ENCODE results near the gene KRABD2.

KRABD2 gene

DNA sequence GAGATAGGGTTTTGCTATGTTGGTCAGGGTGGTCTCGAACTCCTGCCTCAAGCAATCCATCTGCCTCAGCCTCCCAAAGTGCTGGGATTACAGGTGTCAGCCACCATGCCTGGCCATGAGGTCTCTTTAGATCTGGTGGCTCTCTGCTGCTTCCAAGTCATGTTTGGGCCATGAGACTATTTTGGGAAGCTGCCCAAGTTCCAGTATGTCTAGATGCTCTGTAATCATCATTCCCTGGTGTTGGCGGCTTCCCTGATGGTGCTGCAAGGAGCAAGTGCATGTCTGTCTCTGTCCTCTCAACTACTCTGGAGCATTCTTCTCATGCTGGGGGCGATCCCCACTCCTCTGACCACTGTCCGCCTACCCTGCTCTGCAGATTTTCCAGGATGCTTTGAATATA, 43.2 kb downstream of the KRABD2 start:
- FAIRE-seq (no peak), DNase-seq (ENCODE audit: low read depth, low spot score) (no peak)
- Histone ChIP-seq H2AFZ (ENCODE audit: control insufficient read depth, low read length) (no peak overlapping the region), H3K27me3 (ENCODE audit: control insufficient read depth, extremely low read depth, insufficient read depth, low read length) (peaks cover under 1% of the 10 kb centered on the region), H3K79me2 (ENCODE audit: control insufficient read depth, insufficient read depth, low read length) (no peaks in the 10 kb centered on the region), H3K9me1 (ENCODE audit: control insufficient read depth, extremely low read depth, insufficient read depth, low read length) (no peaks in the 10 kb centered on the region), H3K36me3 (ENCODE audit: control insufficient read depth in 2 of 2, extremely low read depth in 1 of 2, insufficient read depth in 2 of 2, low read length in 2 of 2) (no peaks in the 10 kb centered on the region), H3K9ac (ENCODE audit: control insufficient read depth, extremely low read depth, insufficient read depth, low read length) (no peak overlapping the region), H3K4me3 (ENCODE audit: control insufficient read depth in 2 of 3, extremely low read depth in 1 of 3, insufficient read depth in 2 of 3, low read depth in 1 of 3, low read length in 3 of 3) (no peak overlapping the region), H3K9me3 (ENCODE audit: control insufficient read depth, low read depth, low read length) (no peaks in the 10 kb centered on the region), H3K4me2 (ENCODE audit: control insufficient read depth, extremely low read depth, insufficient read depth, low read depth, low read length) (no peak overlapping the region), H3K4me1 (ENCODE audit: control insufficient read depth, extremely low read depth, insufficient read depth, low read length) (no peaks in the 10 kb centered on the region), H4K20me1 (ENCODE audit: control insufficient read depth, extremely low read depth, insufficient read depth, low read length) (no peaks in the 10 kb centered on the region), H3K27ac (ENCODE audit: control insufficient read depth, insufficient read depth, low read length) (no peak overlapping the region)
- no peak for TF ChIP-seq EZH2 (IDR thresholded peaks at IDR 0.05; ENCODE audit: low read length)
- TF ChIP-seq, protein P1, sequence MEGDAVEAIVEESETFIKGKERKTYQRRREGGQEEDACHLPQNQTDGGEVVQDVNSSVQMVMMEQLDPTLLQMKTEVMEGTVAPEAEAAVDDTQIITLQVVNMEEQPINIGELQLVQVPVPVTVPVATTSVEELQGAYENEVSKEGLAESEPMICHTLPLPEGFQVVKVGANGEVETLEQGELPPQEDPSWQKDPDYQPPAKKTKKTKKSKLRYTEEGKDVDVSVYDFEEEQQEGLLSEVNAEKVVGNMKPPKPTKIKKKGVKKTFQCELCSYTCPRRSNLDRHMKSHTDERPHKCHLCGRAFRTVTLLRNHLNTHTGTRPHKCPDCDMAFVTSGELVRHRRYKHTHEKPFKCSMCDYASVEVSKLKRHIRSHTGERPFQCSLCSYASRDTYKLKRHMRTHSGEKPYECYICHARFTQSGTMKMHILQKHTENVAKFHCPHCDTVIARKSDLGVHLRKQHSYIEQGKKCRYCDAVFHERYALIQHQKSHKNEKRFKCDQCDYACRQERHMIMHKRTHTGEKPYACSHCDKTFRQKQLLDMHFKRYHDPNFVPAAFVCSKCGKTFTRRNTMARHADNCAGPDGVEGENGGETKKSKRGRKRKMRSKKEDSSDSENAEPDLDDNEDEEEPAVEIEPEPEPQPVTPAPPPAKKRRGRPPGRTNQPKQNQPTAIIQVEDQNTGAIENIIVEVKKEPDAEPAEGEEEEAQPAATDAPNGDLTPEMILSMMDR (optimal IDR thresholded peaks at IDR 0.05 in 1 of 3, IDR thresholded peaks at IDR 0.05 in 1 of 3, conservative IDR thresholded peaks at IDR 0.05 in 1 of 3; ENCODE audit: extremely low read depth in 1 of 3, insufficient read depth in 2 of 3, low read length in 3 of 3), result no peak
- dilution Hi-C loops (cut with MboI; ENCODE audit: extremely low pct_ligation_motif_present, low sequenced_read_pairs), result no loop called here

DNA sequence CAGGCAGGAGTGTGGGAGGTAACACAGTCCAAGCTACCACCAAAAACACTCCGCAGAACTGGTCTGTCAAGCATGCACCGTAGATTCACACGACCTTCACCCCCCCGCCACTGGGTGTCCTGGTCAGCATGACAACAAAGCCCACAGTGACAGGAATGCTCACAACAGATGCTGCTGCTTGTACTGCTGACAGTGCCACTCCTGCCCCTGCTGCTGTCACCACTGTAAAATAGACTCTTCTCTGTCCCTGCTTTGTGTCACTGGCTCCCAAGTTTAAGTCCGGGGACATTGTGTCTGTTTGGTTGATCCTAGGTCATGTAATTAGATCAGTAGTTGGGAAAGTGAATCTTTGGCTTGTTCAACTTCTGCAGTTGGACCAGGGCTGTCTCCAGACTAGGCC, 43.8 kb downstream of the KRABD2 start:
- Histone ChIP-seq H3K27me3 (ENCODE audit: control insufficient read depth, extremely low read depth, insufficient read depth, low read length) (peaks cover 6% of the 10 kb centered on the region), H4K20me1 (ENCODE audit: control insufficient read depth, extremely low read depth, insufficient read depth, low read length) (no peaks in the 10 kb centered on the region), H2AFZ (ENCODE audit: control insufficient read depth, low read length) (no peak overlapping the region), H3K79me2 (ENCODE audit: control insufficient read depth, insufficient read depth, low read length) (no peaks in the 10 kb centered on the region), H3K4me2 (ENCODE audit: control insufficient read depth, extremely low read depth, insufficient read depth, low read depth, low read length) (no peak overlapping the region), H3K36me3 (ENCODE audit: control insufficient read depth in 2 of 2, extremely low read depth in 1 of 2, insufficient read depth in 2 of 2, low read length in 2 of 2) (no peaks in the 10 kb centered on the region), H3K4me1 (ENCODE audit: control insufficient read depth, extremely low read depth, insufficient read depth, low read length) (no peaks in the 10 kb centered on the region), H3K27ac (ENCODE audit: control insufficient read depth, insufficient read depth, low read length) (no peak overlapping the region), H3K4me3 (ENCODE audit: control insufficient read depth in 2 of 3, extremely low read depth in 1 of 3, insufficient read depth in 2 of 3, low read depth in 1 of 3, low read length in 3 of 3) (no peak overlapping the region), H3K9me1 (ENCODE audit: control insufficient read depth, extremely low read depth, insufficient read depth, low read length) (no peaks in the 10 kb centered on the region), H3K9ac (ENCODE audit: control insufficient read depth, extremely low read depth, insufficient read depth, low read length) (no peak overlapping the region), H3K9me3 (ENCODE audit: control insufficient read depth, low read depth, low read length) (no peaks in the 10 kb centered on the region)
- dilution Hi-C loops (cut with MboI; ENCODE audit: extremely low pct_ligation_motif_present, low sequenced_read_pairs), result no loop called here
- no peak for DNase-seq (ENCODE audit: low read depth, low spot score)
- TF ChIP-seq, protein P1 (optimal IDR thresholded peaks at IDR 0.05 in 1 of 3, IDR thresholded peaks at IDR 0.05 in 1 of 3, conservative IDR thresholded peaks at IDR 0.05 in 1 of 3; ENCODE audit: extremely low read depth in 1 of 3, insufficient read depth in 2 of 3, low read length in 3 of 3), result no peak
- TF ChIP-seq EZH2 (IDR thresholded peaks at IDR 0.05; ENCODE audit: low read length), result no peak
- FAIRE-seq, result no peak
